Thyroid gland (tissue), 4 donors: ENCODE measurements around the gene SFPQ. TPM values are rescaled to one million over a fixed set of nuclear protein-coding genes. Genes with fewer than 3 reads are reported as not detected.
A peak's percentile ranks its signal among the peaks of the same experiment; 100 is the strongest.

ENCODE experiments used
- DNase-seq, 2 donors: peaks; one replicate each; pipeline ENCODE4 v3.0.0-alpha.2; 2019
- H3K27ac ChIP-seq, 3 donors: fragments of 200-600 bp; sonication (generic); 1 replicate in 2 of 3; 2 replicates in 1 of 3; pipeline ENCODE4 v1.5.1; 2016 to 2019; ENCODE audit warnings: mild to moderate bottlenecking in 1 of 3, moderate library complexity in 1 of 3
- H3K27me3 ChIP-seq: fragments of 200-600 bp; sonication (generic); one replicate; pipeline ENCODE4 v1.5.1; 2019
- H3K36me3 ChIP-seq, 2 donors: fragments of 200-600 bp; sonication (generic); one replicate each; pipeline ENCODE4 v1.5.1; 2016 to 2019
- H3K4me1 ChIP-seq, 2 donors: fragments of 200-600 bp; sonication (generic); one replicate each; pipeline ENCODE4 v1.5.1; 2017 to 2019
- H3K4me3 ChIP-seq, 3 donors: fragments of 200-600 bp; sonication (generic); replicated peaks in 1 of 3; 1 replicate in 2 of 3; 2 replicates in 1 of 3; pipeline ENCODE4 v1.5.1; 2016; ENCODE audit warnings: mild to moderate bottlenecking in 1 of 3
- H3K9me3 ChIP-seq: fragments of 200-600 bp; sonication (generic); one replicate; pipeline ENCODE4 v1.5.1; 2017
- CTCF ChIP-seq, 6 experiments: fragments of 200-600 bp in 3 of 6; fragments of 450-650 bp in 3 of 6; sonication (generic) in 3 of 6; IDR thresholded peaks; one replicate each; pipeline ENCODE4 v1.5.1; 2016 to 2019; ENCODE audit warnings: antibody characterized with exemption in 6 of 6, mild to moderate bottlenecking in 2 of 6, inconsistent platforms in 1 of 6, moderate library complexity in 1 of 6
- POLR2A ChIP-seq, 2 donors: fragments of 450-650 bp; IDR thresholded peaks; one replicate each; pipeline ENCODE4 v1.6.1; 2017; ENCODE audit warnings: antibody characterized with exemption in 2 of 2, mild to moderate bottlenecking in 2 of 2, moderate library complexity in 1 of 2
- WGBS, 2 donors: methylation state at CpG; one replicate each; pipeline ENCODE4 v1.1.5; 2017; 5-methylcytosine and 5-hydroxymethylcytosine counted together
- intact Hi-C: fragments of 100-400 bp; cut with DNase I; formaldehyde crosslinking; loops from one replicate; pipeline ENCODE4 v1.15.1; 2023
- total RNA-seq, 4 donors: library from RNA; depleted of rRNA; stranded (reverse); fragments of >200 nt; gene quantifications; one replicate each; pipeline ENCODE4 v1.2.3, GENCODE V29; 2016

SFPQ gene
- total RNA-seq, 4 donors from 2014 or later: 178 to 299 (median 239) TPM

- Histone ChIP-seq H3K27ac (no peak overlapping the region), H3K36me3 (no peaks in the 10 kb centered on the region), H3K9me3 (no peaks in the 10 kb centered on the region), H3K4me3 (no peak overlapping the region), H3K4me1 (no peaks in the 10 kb centered on the region), H3K27me3 (no peaks in the 10 kb centered on the region)
- intact Hi-C loops: no loop called here
- DNase-seq: no peak
- 59 to 62% methylated on average over 16 of the region's 16 CpGs for WGBS, 2 donors
- TF ChIP-seq CTCF (IDR thresholded peaks at IDR 0.05): no peak
- TF ChIP-seq POLR2A (IDR thresholded peaks at IDR 0.05): no peak
These were observed 17.6 kb upstream of the SFPQ start for GRCh38 chr1:35210321-35211119.

- Histone ChIP-seq H3K36me3 (no peaks in the 10 kb centered on the region), H3K4me1 (peaks cover 0 to 3% of the 10 kb centered on the region in 2 donors), H3K27ac (no peak overlapping the region), H3K4me3 (no peak overlapping the region), H3K27me3 (no peaks in the 10 kb centered on the region), H3K9me3 (no peaks in the 10 kb centered on the region)
- 80 to 85% methylated on average over 1 of the region's 1 CpG for WGBS, 2 donors
- TF ChIP-seq POLR2A (IDR thresholded peaks at IDR 0.05) (no peak), CTCF (IDR thresholded peaks at IDR 0.05) (no peak)
- DNase-seq: no peak
- intact Hi-C loops: loop anchor here (5.0 kb wide), 1 partner anchor 94 kb away; no protein-coding TSS in a partner anchor
These were observed 10.3 kb upstream of the SFPQ start for GRCh38 chr1:35203295-35203694.

GRCh38 chr1:35202048-35202719, 9.2 kb upstream of the SFPQ start:
- Histone ChIP-seq H3K4me3 (no peak overlapping the region), H3K9me3 (no peaks in the 10 kb centered on the region), H3K36me3 (no peaks in the 10 kb centered on the region), H3K27me3 (no peaks in the 10 kb centered on the region), H3K27ac (no peak overlapping the region), H3K4me1 (peaks cover 0 to 3% of the 10 kb centered on the region in 2 donors)
- WGBS, 2 donors: 27 to 29% methylated on average over 6 of the region's 6 CpGs
- no peak for TF ChIP-seq POLR2A (IDR thresholded peaks at IDR 0.05)
- peak; percentile 53 to 84 (median 74) for TF ChIP-seq CTCF (IDR thresholded peaks at IDR 0.05)
- intact Hi-C loops: loop anchor here (5.0 kb wide), 1 partner anchor 95 kb away; no protein-coding TSS in a partner anchor
- peak; percentile 67 to 71 for DNase-seq

- WGBS, 2 donors: 36 to 43% methylated on average over 2 of the region's 2 CpGs
- no peak for TF ChIP-seq CTCF (IDR thresholded peaks at IDR 0.05)
- no peak for TF ChIP-seq POLR2A (IDR thresholded peaks at IDR 0.05)
These were observed 8.7 kb upstream of the SFPQ start for GRCh38 chr1:35201631-35202030.

More at GRCh38 chr1:35201631-35202030, 8.7 kb upstream of the SFPQ start:
- Histone ChIP-seq H3K27me3 (no peaks in the 10 kb centered on the region), H3K4me1 (peaks cover 0 to 3% of the 10 kb centered on the region in 2 donors), H3K27ac (no peak overlapping the region), H3K4me3 (no peak overlapping the region), H3K9me3 (no peaks in the 10 kb centered on the region), H3K36me3 (no peaks in the 10 kb centered on the region)
- no peak for DNase-seq
- intact Hi-C loops: loop anchor here (5.0 kb wide), 1 partner anchor 96 kb away; no protein-coding TSS in a partner anchor
